GM13976 (cell line): ENCODE measurements around the gene TRPC4.
"Not testable (repeated sequence)": the region's sequence is repeated elsewhere in the genome, so short reads cannot be mapped to it uniquely, and the experiment has no call there.

Source experiments
- DNase-seq: peaks from one replicate; pipeline ENCODE4 v3.0.0; 2012; ENCODE audit warnings: low spot score
- CTCF ChIP-seq: IDR thresholded peaks from 2 replicates; pipeline ENCODE4 v1.5.1; 2012; ENCODE audit warnings: borderline replicate concordance, mild to moderate bottlenecking; ENCODE audit not compliant: insufficient read depth; ENCODE audit errors: extremely low read depth, missing control alignments, control extremely low read depth
- in situ Hi-C: fragments of 300-500 bp; cut with MboI; formaldehyde crosslinking; loops from one replicate; pipeline ENCODE4 v1.12.0; 2022; ENCODE audit warnings: low sequenced_read_pairs, mixed read lengths, inconsistent platforms; ENCODE audit not compliant: unreplicated experiment

Gene TRPC4

GRCh38 chr13:37596805-37597204, 272.8 kb downstream of the TRPC4 start:
- in situ Hi-C loops, result loop anchor here (25.0 kb wide), 1 partner anchor 485 kb away; the partner anchor contains the start of gene CSNK1A1L
- no peak for DNase-seq
- TF ChIP-seq CTCF, result no peak

GRCh38 chr13:37595162-37595561, 274.4 kb downstream of the TRPC4 start:
- in situ Hi-C loops, result loop anchor here (25.0 kb wide), 1 partner anchor 483 kb away; the partner anchor contains the start of gene CSNK1A1L
- DNase-seq, result no peak
- TF ChIP-seq CTCF, result no peak

- in situ Hi-C loops, result loop anchor here (25.0 kb wide), 1 partner anchor 482 kb away; the partner anchor contains the start of gene CSNK1A1L
- no peak for TF ChIP-seq CTCF
- DNase-seq, result no peak
These were observed 275.0 kb downstream of the TRPC4 start for GRCh38 chr13:37594550-37594949.

GRCh38 chr13:37589381-37589780, 280.2 kb downstream of the TRPC4 start:
- DNase-seq, result not testable (repeated sequence)
- in situ Hi-C loops, result loop anchor here (25.0 kb wide), 1 partner anchor 477 kb away; the partner anchor contains the start of gene CSNK1A1L

GRCh38 chr13:37587236-37587635, 282.3 kb downstream of the TRPC4 start:
- in situ Hi-C loops, result loop anchor here (25.0 kb wide), 1 partner anchor 475 kb away; the partner anchor contains the start of gene CSNK1A1L
- TF ChIP-seq CTCF, result no peak
- no peak for DNase-seq
